NCI-H1694 (cell line): Measurements from ENCODE around the gene SLC1A3.

Experiments used
- DNase-seq: peaks from one replicate; lab custom pipeline; 2025; lab: John Stamatoyannopoulos, UW

The SLC1A3 gene

DNA sequence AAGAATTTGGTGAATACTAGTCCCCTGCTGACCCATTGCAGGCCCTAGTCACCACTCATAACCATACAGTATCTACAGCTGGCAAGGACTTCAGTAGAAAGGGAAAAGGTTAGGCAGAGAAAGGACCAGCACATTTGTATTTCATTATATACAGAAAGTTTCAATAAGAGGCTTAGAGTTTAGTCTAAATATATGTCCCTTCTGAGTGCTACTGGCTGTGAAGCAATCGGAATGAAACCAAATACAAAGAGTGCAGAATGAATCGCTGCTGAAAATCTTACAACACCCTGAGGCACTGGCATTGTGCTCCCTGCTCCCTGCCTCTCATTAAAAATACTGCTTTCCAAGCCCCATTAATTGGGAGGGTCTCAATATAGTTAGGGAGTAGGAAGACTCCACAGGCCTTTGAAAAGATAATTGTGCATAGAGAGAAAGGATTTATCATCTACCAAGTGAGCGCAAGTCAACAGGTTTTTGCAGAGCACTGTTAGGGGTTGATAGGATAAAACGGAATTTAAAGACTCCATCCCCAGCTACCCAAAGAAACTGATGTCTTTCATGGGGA is 110.8 kb downstream of the SLC1A3 start:
- DNase-seq = no peak

- DNase-seq = no peak
These were observed 112.9 kb downstream of the SLC1A3 start for GRCh38 chr5:36719282-36719681.

- no peak for DNase-seq
These were observed 114.3 kb downstream of the SLC1A3 start for GRCh38 chr5:36720688-36721087.

GRCh38 chr5:36721664-36722235 is 115.3 kb downstream of the SLC1A3 start:
- DNase-seq = no peak

- no peak for DNase-seq
These were observed 116.5 kb downstream of the SLC1A3 start for GRCh38 chr5:36722900-36723299.

- no peak for DNase-seq
These were observed 117.5 kb downstream of the SLC1A3 start for GRCh38 chr5:36723912-36724311.

- DNase-seq = no peak
These were observed 118.3 kb downstream of the SLC1A3 start for GRCh38 chr5:36724467-36725332.

DNA sequence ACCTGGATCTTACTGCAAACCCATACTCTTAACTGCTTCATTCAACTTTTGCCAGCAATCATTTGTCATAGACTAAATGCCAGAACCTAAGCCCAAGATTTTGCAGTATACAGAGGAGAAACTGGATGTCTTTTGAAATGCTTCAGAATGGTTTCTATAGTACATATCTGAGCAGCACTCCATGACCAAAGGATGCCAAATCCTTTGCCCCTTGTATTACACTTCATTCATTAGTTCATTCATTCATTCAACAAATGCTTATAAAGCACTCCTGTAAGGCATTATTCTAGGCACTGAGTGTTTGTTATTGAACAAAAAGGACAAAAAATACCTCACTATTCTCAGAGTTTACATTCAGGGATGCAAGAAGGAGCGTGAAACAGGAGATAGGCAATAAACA is 119.9 kb downstream of the SLC1A3 start:
- DNase-seq = no peak

GRCh38 chr5:36726767-36727166 is 120.4 kb downstream of the SLC1A3 start:
- no peak for DNase-seq

DNA sequence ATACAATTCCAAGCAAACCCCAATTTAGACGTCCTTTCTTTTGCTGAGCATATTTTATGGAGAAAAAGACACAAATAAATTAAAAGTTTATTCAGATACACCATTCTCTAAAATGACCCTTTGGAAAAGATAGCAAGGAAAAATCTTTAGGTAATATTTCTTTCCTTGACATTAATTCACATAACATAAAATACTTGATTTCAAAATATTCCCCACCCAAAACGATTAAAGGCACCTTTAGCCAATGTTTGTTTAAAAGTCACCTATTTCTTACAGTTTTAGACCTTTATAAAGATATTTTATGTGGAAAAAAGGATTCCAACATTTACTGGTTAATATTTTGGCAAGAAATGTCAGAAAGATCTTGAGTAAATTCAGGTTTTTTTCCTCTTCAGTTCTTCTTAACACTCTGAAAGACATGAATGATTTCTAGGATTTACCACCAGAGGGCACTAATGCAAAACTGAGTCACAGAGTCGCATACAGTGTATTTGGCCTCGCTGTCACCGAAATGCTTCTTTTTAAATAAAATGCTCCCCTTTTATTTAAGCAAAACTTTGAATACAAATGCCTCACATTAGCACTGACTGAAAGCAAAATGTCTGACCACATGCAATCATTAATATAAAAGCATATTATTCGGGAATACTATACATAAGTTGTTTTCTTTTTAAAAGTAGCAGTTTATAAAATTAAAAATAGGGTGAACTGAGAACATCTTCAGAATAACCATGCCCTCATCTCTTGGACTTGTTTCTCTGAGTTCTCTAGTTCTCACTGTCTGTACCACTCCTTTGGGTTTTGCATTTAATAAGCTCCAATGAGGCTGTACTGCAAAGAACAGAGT is 122.5 kb downstream of the SLC1A3 start:
- peak; percentile 90 for DNase-seq

- DNase-seq = no peak
These were observed 124.3 kb downstream of the SLC1A3 start for GRCh38 chr5:36730537-36731216.

DNA sequence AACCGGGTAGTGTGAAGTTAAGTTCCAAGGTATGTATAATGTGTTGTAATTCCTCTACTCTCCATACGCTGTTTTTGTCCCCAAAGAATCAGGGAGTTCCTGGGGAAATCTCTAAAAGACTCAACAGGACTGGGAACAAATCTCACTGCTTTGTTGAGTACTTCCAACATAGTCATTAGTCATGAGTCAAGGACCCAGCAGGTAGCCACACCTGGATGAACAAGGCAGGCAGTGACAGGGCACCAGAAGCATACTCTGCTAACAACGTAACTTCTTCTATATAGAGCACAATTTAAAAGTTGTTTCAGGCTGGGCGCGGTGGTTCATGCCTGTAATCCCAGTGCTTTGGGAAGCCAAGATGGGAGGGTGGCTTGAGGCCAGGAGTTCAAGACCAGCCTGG is 126.8 kb downstream of the SLC1A3 start:
- DNase-seq = no peak

DNA sequence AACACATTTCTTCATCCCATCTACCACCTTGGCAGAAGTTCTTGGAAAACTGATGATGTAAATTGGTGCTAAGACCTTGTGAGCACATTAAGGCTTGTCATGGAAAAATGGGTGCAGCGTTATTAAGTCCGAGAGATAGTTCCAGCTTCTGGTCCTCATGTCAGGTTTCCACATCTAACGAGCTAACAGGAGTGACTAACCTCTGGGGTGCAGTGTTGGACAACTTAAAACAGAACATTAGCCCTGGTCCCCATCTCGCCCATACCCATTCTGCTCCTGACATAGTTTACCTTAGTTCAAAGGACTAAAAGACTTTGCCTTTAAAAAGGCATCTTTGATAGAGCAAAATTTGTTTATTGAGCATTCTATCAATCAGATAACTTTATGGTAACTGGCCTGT is 128.0 kb downstream of the SLC1A3 start:
- DNase-seq = no peak

DNA sequence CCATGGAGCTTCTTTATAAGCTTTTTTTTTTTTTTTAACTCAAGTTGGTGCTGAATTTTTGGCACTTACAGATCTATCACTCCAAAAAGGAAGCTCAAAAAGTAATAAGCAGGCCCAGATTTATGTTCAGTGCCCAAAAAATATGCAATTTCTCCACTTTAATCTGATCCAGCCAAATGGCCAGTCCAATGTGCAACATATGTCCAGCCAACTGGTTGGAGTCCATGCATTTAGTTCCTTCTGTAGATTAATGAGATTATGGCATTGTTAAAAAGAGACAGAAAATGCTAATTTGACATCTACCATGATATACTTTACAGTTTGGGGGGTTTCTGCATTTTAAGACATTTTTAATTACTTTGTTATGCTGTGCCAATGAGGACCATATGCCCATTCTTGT is 129.5 kb downstream of the SLC1A3 start:
- DNase-seq = no peak
